Sigmoid colon (tissue), 7 donors: Measurements from ENCODE around the gene ITK. TPM values are rescaled to one million over a fixed set of nuclear protein-coding genes. Genes with fewer than 3 reads are reported as not detected.

Source experiments
- DNase-seq: peaks from one replicate; pipeline ENCODE4 v3.0.0-alpha.2; 2019
- H3K27ac ChIP-seq, 4 donors: fragments of 200-600 bp; sonication (generic); one replicate each; pipeline ENCODE4 v1.5.1; 2016 to 2019; ENCODE audit warnings: mild to moderate bottlenecking in 1 of 4
- H3K27me3 ChIP-seq, 3 donors: fragments of 200-600 bp; sonication (generic); one replicate each; pipeline ENCODE4 v1.5.1; 2019; ENCODE audit warnings: mild to moderate bottlenecking in 1 of 3
- H3K36me3 ChIP-seq, 4 donors: fragments of 200-600 bp; sonication (generic); one replicate each; pipeline ENCODE4 v1.5.1; 2016 to 2019
- H3K4me1 ChIP-seq, 4 donors: fragments of 200-600 bp; sonication (generic); one replicate each; pipeline ENCODE4 v1.5.1; 2017 to 2019
- H3K4me3 ChIP-seq, 4 donors: fragments of 200-600 bp; sonication (generic); one replicate each; pipeline ENCODE4 v1.5.1; 2017 to 2019; ENCODE audit warnings: mild to moderate bottlenecking in 2 of 4, moderate library complexity in 1 of 4
- H3K9me3 ChIP-seq, 4 donors: fragments of 200-600 bp in 3 of 4; sonication (generic) in 3 of 4; one replicate each; pipeline versions ENCODE4 v1.5.1 to v1.6.1; 2013 to 2019
- CTCF ChIP-seq, 4 experiments: fragments of 450-650 bp in 3 of 4; fragments of 200-600 bp in 1 of 4; IDR thresholded peaks; one replicate each; pipeline ENCODE4 v1.5.1; 2016 to 2019; ENCODE audit warnings: antibody characterized with exemption in 4 of 4, mild to moderate bottlenecking in 3 of 4, moderate library complexity in 2 of 4
- EP300 ChIP-seq, 4 donors: sonication (generic); formaldehyde crosslinking; IDR thresholded peaks; one replicate each; pipeline ENCODE4 v1.6.1; 2017; ENCODE audit warnings: antibody characterized with exemption in 4 of 4
- POLR2A ChIP-seq, 2 donors: fragments of 450-650 bp; IDR thresholded peaks; one replicate each; pipeline ENCODE4 v1.6.1; 2016; ENCODE audit warnings: antibody characterized with exemption in 2 of 2, mild to moderate bottlenecking in 2 of 2, moderate library complexity in 2 of 2
- POLR2AphosphoS5 ChIP-seq, 4 donors: sonication (generic); formaldehyde crosslinking; IDR thresholded peaks; one replicate each; pipeline ENCODE4 v1.6.1; 2017; ENCODE audit warnings: antibody characterized with exemption in 4 of 4
- WGBS, 2 donors: extraction: QIAGEN DNeasy Blood & Tissue Kit; methylation state at CpG; one replicate each; pipeline ENCODE4 v1.1.7; 2013; 5-methylcytosine and 5-hydroxymethylcytosine counted together
- intact Hi-C: fragments of 100-400 bp; cut with DNase I; formaldehyde crosslinking; loops from one replicate; pipeline ENCODE4 v1.15.1; 2023
- polyA plus RNA-seq, 3 donors: library from polyadenylated mRNA; stranded (reverse); fragments of 200-250 nt; gene quantifications; one replicate each; pipeline ENCODE4 v1.2.3, GENCODE V29; 2013
- total RNA-seq, 4 donors: library from RNA; depleted of rRNA; stranded (reverse); fragments of >200 nt; gene quantifications; one replicate each; pipeline ENCODE4 v1.1.0, GENCODE V29; 2016
- donor health status: healthy with polysubstance abuse.
- donor health status: Bipolar disorder and iron deficiency.
- donor health status: healthy.

The ITK gene
- total and polyA plus RNA-seq, 7 donors: 0.60 to 15.1 (median 1.5) TPM

GRCh38 chr5:157167214-157167621 lies 13.4 kb upstream of the ITK start:
- H3K27me3 ChIP-seq: no peaks in the 10 kb centered on the region
- WGBS, 2 donors: 50 to 71% methylated on average over 4 of the region's 4 CpGs
- no peaks in the 10 kb centered on the region for H3K4me1 ChIP-seq
- H3K36me3 ChIP-seq: no peaks in the 10 kb centered on the region
- peaks cover 0 to 2% (median 0%) of the 10 kb centered on the region in 4 donors for H3K9me3 ChIP-seq
- no peak for DNase-seq
- TF ChIP-seq CTCF (IDR thresholded peaks at IDR 0.05) (no peak), POLR2A (IDR thresholded peaks at IDR 0.05) (no peak), EP300 (IDR thresholded peaks at IDR 0.05) (no peak), POLR2AphosphoS5 (IDR thresholded peaks at IDR 0.05) (no peak)
- no peak overlapping the region for H3K4me3 ChIP-seq
- intact Hi-C loops: no loop called here
- H3K27ac ChIP-seq: no peak overlapping the region

DNA sequence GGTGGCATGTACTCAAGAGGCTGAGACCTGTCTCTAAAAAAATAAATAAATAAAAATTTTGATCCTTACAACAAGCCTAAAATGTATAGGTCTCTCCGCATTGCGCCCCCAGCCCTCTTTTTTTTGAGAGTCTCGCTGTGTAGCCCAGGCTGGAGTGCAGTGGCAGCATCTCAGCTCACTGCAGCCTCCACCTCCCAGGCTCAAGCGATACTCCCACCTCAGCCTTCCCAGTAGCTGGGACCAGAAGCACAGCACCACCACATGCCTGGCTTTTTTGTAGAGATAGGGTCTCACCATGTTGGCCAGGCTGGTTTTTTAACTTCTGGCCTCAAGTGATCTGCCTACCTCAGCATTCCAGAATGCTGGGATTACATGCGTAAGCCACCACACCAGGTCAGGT lies 12.4 kb upstream of the ITK start:
- DNase-seq: no peak
- H3K36me3 ChIP-seq: no peaks in the 10 kb centered on the region
- peaks cover 0 to 2% (median 0%) of the 10 kb centered on the region in 4 donors for H3K9me3 ChIP-seq
- no peak overlapping the region for H3K27ac ChIP-seq
- intact Hi-C loops: no loop called here
- no peaks in the 10 kb centered on the region for H3K27me3 ChIP-seq
- 95 to 96% methylated on average over 5 of the region's 5 CpGs for WGBS, 2 donors
- H3K4me1 ChIP-seq: no peaks in the 10 kb centered on the region
- no peak overlapping the region for H3K4me3 ChIP-seq
- no peak for TF ChIP-seq POLR2A (IDR thresholded peaks at IDR 0.05)
- TF ChIP-seq EP300 (IDR thresholded peaks at IDR 0.05): no peak
- TF ChIP-seq POLR2AphosphoS5 (IDR thresholded peaks at IDR 0.05): no peak
- no peak for TF ChIP-seq CTCF (IDR thresholded peaks at IDR 0.05)

- TF ChIP-seq POLR2AphosphoS5 (IDR thresholded peaks at IDR 0.05): no peak
Measured at GRCh38 chr5:157172403-157172802, 8.2 kb upstream of the ITK start.

DNA sequence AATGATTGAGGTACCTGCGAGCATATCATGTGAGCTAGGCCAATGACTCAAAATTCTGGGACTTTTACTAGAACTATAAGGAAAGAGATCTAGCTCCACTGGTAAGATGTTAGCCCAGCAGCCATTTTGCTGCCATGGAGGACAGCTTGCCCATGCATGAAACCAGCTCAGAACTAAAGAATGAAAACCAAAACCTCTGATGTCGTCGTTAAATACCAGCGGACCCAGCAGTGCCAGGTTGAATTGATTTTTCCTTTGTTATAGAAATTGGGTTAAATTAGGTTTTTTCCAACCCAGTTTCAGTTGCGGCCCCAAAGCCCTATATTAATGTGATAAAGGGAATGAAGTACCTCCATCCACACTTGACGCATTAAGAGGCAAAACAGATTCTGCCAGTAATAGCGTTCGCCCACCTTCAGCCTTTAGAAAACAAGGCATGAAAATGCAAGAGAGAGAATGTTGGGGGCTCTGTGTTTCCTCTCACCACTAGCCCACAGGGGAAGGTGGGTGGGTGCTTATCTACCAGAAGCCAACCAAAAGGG lies 5.5 kb upstream of the ITK start:
- no peak for DNase-seq
- no peaks in the 10 kb centered on the region for H3K9me3 ChIP-seq
- H3K4me3 ChIP-seq: no peak overlapping the region
- WGBS, 2 donors: 88 to 95% methylated on average over 8 of the region's 8 CpGs
- H3K27me3 ChIP-seq: no peaks in the 10 kb centered on the region
- TF ChIP-seq EP300 (IDR thresholded peaks at IDR 0.05): no peak
- no peak for TF ChIP-seq POLR2AphosphoS5 (IDR thresholded peaks at IDR 0.05)
- TF ChIP-seq CTCF (IDR thresholded peaks at IDR 0.05): no peak
- no peak for TF ChIP-seq POLR2A (IDR thresholded peaks at IDR 0.05)
- intact Hi-C loops: no loop called here
- H3K4me1 ChIP-seq: no peaks in the 10 kb centered on the region
- no peak overlapping the region for H3K27ac ChIP-seq
- H3K36me3 ChIP-seq: no peaks in the 10 kb centered on the region

More at GRCh38 chr5:157172403-157172802, 8.2 kb upstream of the ITK start:
- Histone ChIP-seq H3K27ac (no peak overlapping the region), H3K36me3 (no peaks in the 10 kb centered on the region), H3K4me1 (no peaks in the 10 kb centered on the region), H3K4me3 (no peak overlapping the region), H3K27me3 (no peaks in the 10 kb centered on the region), H3K9me3 (peaks cover 0 to 2% (median 0%) of the 10 kb centered on the region in 4 donors)
- DNase-seq: no peak
- 42 to 77% methylated on average over 2 of the region's 2 CpGs for WGBS, 2 donors
- intact Hi-C loops: no loop called here

GRCh38 chr5:157177953-157178352 lies 2.7 kb upstream of the ITK start:
- Histone ChIP-seq H3K27me3 (no peaks in the 10 kb centered on the region), H3K36me3 (no peaks in the 10 kb centered on the region), H3K9me3 (no peaks in the 10 kb centered on the region), H3K4me3 (no peak overlapping the region), H3K27ac (no peak overlapping the region), H3K4me1 (no peaks in the 10 kb centered on the region)
- WGBS, 2 donors: 48 to 66% methylated on average over 6 of the region's 6 CpGs
- TF ChIP-seq EP300 (IDR thresholded peaks at IDR 0.05) (no peak), CTCF (IDR thresholded peaks at IDR 0.05) (no peak), POLR2A (IDR thresholded peaks at IDR 0.05) (no peak), POLR2AphosphoS5 (IDR thresholded peaks at IDR 0.05) (no peak)
- DNase-seq: no peak
- intact Hi-C loops: no loop called here
